NK-92 (cell line): ENCODE measurements around the gene ZFHX3.

Experiments used
- DNase-seq: peaks from one replicate; lab custom pipeline; 2025; ENCODE audit not compliant: unreplicated experiment; lab: John Stamatoyannopoulos, UW

The ZFHX3 gene

GRCh38 chr16:72837846-72838585, 209.9 kb downstream of the ZFHX3 start:
- DNase-seq: no peak

GRCh38 chr16:72836985-72837384, 210.9 kb downstream of the ZFHX3 start:
- no peak for DNase-seq

- no peak for DNase-seq
These were observed 211.7 kb downstream of the ZFHX3 start for GRCh38 chr16:72836181-72836580.

- DNase-seq: no peak
These were observed 212.8 kb downstream of the ZFHX3 start for GRCh38 chr16:72835086-72835485.

GRCh38 chr16:72834499-72834898, 213.4 kb downstream of the ZFHX3 start:
- no peak for DNase-seq

- no peak for DNase-seq
These were observed 214.0 kb downstream of the ZFHX3 start for GRCh38 chr16:72833969-72834368.

GRCh38 chr16:72833482-72833881, 214.4 kb downstream of the ZFHX3 start:
- no peak for DNase-seq

- DNase-seq: no peak
These were observed 215.2 kb downstream of the ZFHX3 start for GRCh38 chr16:72832621-72833248.

GRCh38 chr16:72829846-72830775, 217.8 kb downstream of the ZFHX3 start:
- no peak for DNase-seq

GRCh38 chr16:72827866-72828265, 220.1 kb downstream of the ZFHX3 start:
- DNase-seq: no peak

- DNase-seq: no peak
These were observed 221.9 kb downstream of the ZFHX3 start for GRCh38 chr16:72825912-72826621.

GRCh38 chr16:72824761-72825160, 223.2 kb downstream of the ZFHX3 start:
- no peak for DNase-seq

GRCh38 chr16:72824027-72824426, 223.9 kb downstream of the ZFHX3 start:
- no peak for DNase-seq

- DNase-seq: no peak
These were observed 226.6 kb downstream of the ZFHX3 start for GRCh38 chr16:72821185-72821950.

GRCh38 chr16:72819345-72819744, 228.6 kb downstream of the ZFHX3 start:
- no peak for DNase-seq

- DNase-seq: no peak
These were observed 229.6 kb downstream of the ZFHX3 start for GRCh38 chr16:72818236-72818845.

GRCh38 chr16:72815348-72816318, 232.3 kb downstream of the ZFHX3 start:
- DNase-seq: no peak

- DNase-seq: no peak
These were observed 233.7 kb downstream of the ZFHX3 start for GRCh38 chr16:72814226-72814625.

GRCh38 chr16:72812672-72813071, 235.3 kb downstream of the ZFHX3 start:
- DNase-seq: no peak
